Fibroblast of mammary gland (primary cell): ENCODE data around the gene BPIFB6.

ENCODE experiments used
- DNase-seq: peaks from one replicate; pipeline ENCODE4 v3.0.0-alpha.2; 2010; ENCODE audit warnings: low read depth
- H3K4me3 ChIP-seq: 2 replicates; pipeline ENCODE4 v1.5.1; 2011; ENCODE audit warnings: low read depth, mild to moderate bottlenecking, low read length, moderate library complexity; ENCODE audit not compliant: control insufficient read depth
- CTCF ChIP-seq: conservative IDR thresholded peaks from 2 replicates; pipeline ENCODE4 v1.5.1; 2011; ENCODE audit warnings: low read depth, low read length, inconsistent platforms; ENCODE audit not compliant: control insufficient read depth, insufficient read depth

Gene BPIFB6

GRCh38 chr20:33026779-33027759 is 4.4 kb upstream of the BPIFB6 start:
- no peak for DNase-seq
- TF ChIP-seq CTCF = no peak

GRCh38 chr20:33027769-33028751 is 3.4 kb upstream of the BPIFB6 start:
- no peak overlapping the region for H3K4me3 ChIP-seq
- no peak for DNase-seq
- TF ChIP-seq CTCF = no peak

More at GRCh38 chr20:33026779-33027759, 4.4 kb upstream of the BPIFB6 start:
- H3K4me3 ChIP-seq = no peak overlapping the region

- H3K4me3 ChIP-seq = no peak overlapping the region
- TF ChIP-seq CTCF = no peak
- no peak for DNase-seq
Measured at GRCh38 chr20:33028875-33029274, 2.6 kb upstream of the BPIFB6 start.

- DNase-seq = no peak
- no peak overlapping the region for H3K4me3 ChIP-seq
- no peak for TF ChIP-seq CTCF
Measured at GRCh38 chr20:33030076-33030475, 1.4 kb upstream of the BPIFB6 start.

- no peak for TF ChIP-seq CTCF
- H3K4me3 ChIP-seq = no peak overlapping the region
- no peak for DNase-seq
Measured at GRCh38 chr20:33030569-33030968, 879 bp upstream of the BPIFB6 start.

- no peak for DNase-seq
- no peak for TF ChIP-seq CTCF
- H3K4me3 ChIP-seq = no peak overlapping the region
Measured at GRCh38 chr20:33032555-33032954, 1.1 kb downstream of the BPIFB6 start.
